Stimulated activated CD8-positive, alpha-beta memory T cell treated with anti-CD3 and anti-CD28 coated beads, Interleukin-12 subunit alpha, Interleukin-12 subunit beta, amount 100 ng/mL, for 4 hours (primary cell): ENCODE results near the gene ANKRD33B.
"Not testable (repeated sequence)": the region's sequence is repeated elsewhere in the genome, so short reads cannot be mapped to it uniquely, and the experiment has no call there.

Source experiments
- DNase-seq: peaks from one replicate; pipeline ENCODE4 v3.0.0-alpha.2; 2020; ENCODE audit warnings: low read depth

Gene ANKRD33B

GRCh38 chr5:10595293-10595671 lies 31.4 kb downstream of the ANKRD33B start:
- DNase-seq, result no peak

GRCh38 chr5:10595672-10596309 lies 31.9 kb downstream of the ANKRD33B start:
- DNase-seq, result no peak

- no peak for DNase-seq
Measured at GRCh38 chr5:10596310-10596703, 32.4 kb downstream of the ANKRD33B start.

- DNase-seq, result no peak
Measured at GRCh38 chr5:10596886-10597451, 33.1 kb downstream of the ANKRD33B start.

- DNase-seq, result no peak
Measured at GRCh38 chr5:10599113-10599512, 35.2 kb downstream of the ANKRD33B start.

- DNase-seq, result no peak
Measured at GRCh38 chr5:10599862-10600284, 36.0 kb downstream of the ANKRD33B start.

GRCh38 chr5:10600626-10601245 lies 36.9 kb downstream of the ANKRD33B start:
- DNase-seq, result no peak

GRCh38 chr5:10601246-10602030 lies 37.6 kb downstream of the ANKRD33B start:
- no peak for DNase-seq

GRCh38 chr5:10602031-10602806 lies 38.3 kb downstream of the ANKRD33B start:
- DNase-seq, result no peak

GRCh38 chr5:10604975-10605374 lies 41.1 kb downstream of the ANKRD33B start:
- no peak for DNase-seq

- DNase-seq, result not testable (repeated sequence)
Measured at GRCh38 chr5:10606632-10607022, 42.8 kb downstream of the ANKRD33B start.

GRCh38 chr5:10607023-10607665 lies 43.3 kb downstream of the ANKRD33B start:
- no peak for DNase-seq

GRCh38 chr5:10607666-10608073 lies 43.8 kb downstream of the ANKRD33B start:
- DNase-seq, result no peak

- not testable (repeated sequence) for DNase-seq
Measured at GRCh38 chr5:10608081-10608480, 44.2 kb downstream of the ANKRD33B start.

- no peak for DNase-seq
Measured at GRCh38 chr5:10610058-10610457, 46.2 kb downstream of the ANKRD33B start.

GRCh38 chr5:10611290-10611689 lies 47.4 kb downstream of the ANKRD33B start:
- DNase-seq, result no peak

- no peak for DNase-seq
Measured at GRCh38 chr5:10612251-10612650, 48.4 kb downstream of the ANKRD33B start.

GRCh38 chr5:10615693-10616092 lies 51.8 kb downstream of the ANKRD33B start:
- DNase-seq, result no peak

GRCh38 chr5:10617103-10617502 lies 53.2 kb downstream of the ANKRD33B start:
- no peak for DNase-seq

- no peak for DNase-seq
Measured at GRCh38 chr5:10618311-10618710, 54.4 kb downstream of the ANKRD33B start.

- DNase-seq, result no peak
Measured at GRCh38 chr5:10619649-10620048, 55.8 kb downstream of the ANKRD33B start.

GRCh38 chr5:10620346-10620745 lies 56.5 kb downstream of the ANKRD33B start:
- DNase-seq, result no peak
